Left ventricle myocardium inferior (tissue), 1 donor: Measurements from ENCODE around the gene CEP68. TPM values are rescaled to one million over a fixed set of nuclear protein-coding genes. Genes with fewer than 3 reads are reported as not detected.

Source experiments
- DNase-seq: peaks from one replicate; pipeline ENCODE4 v3.0.0-alpha.2; 2020
- H3K27ac ChIP-seq: fragments of 200-600 bp; replicated peaks from 2 replicates; pipeline ENCODE4 v1.8.0; 2021
- H3K27me3 ChIP-seq: fragments of 200-600 bp; 2 replicates; pipeline ENCODE4 v1.8.0; 2021; ENCODE audit warnings: low read depth
- H3K36me3 ChIP-seq: fragments of 200-600 bp; 2 replicates; pipeline ENCODE4 v1.8.0; 2021
- H3K4me1 ChIP-seq: fragments of 200-600 bp; 2 replicates; pipeline ENCODE4 v1.8.0; 2021
- H3K4me3 ChIP-seq: fragments of 200-600 bp; 2 replicates; pipeline ENCODE4 v1.8.0; 2021; ENCODE audit warnings: mild to moderate bottlenecking, moderate library complexity
- H3K9me3 ChIP-seq: fragments of 200-600 bp; replicated peaks from 2 replicates; pipeline ENCODE4 v1.8.0; 2021
- intact Hi-C: fragments of 100-400 bp; cut with micrococcal nuclease; formaldehyde crosslinking; loops from one replicate; pipeline ENCODE4 v1.11.0; 2022
- total RNA-seq: library from RNA; stranded (reverse); fragmentation: NEBNext Ultra II Directional; extraction: Animal tissue kit (Norgen Biotek cat#: 25700); gene quantifications from one replicate; pipeline ENCODE4 v1.2.1, GENCODE V29; 2021
- TF ChIP-seq, protein P1 (sequence below): fragments of 200-600 bp; IDR thresholded peaks from 2 replicates; pipeline ENCODE4 v1.8.0; 2021; ENCODE audit warnings: antibody characterized with exemption, mild to moderate bottlenecking, borderline replicate concordance
- donor health status: DM: no; HTN: yes; CAD: no; lungs with severe emphysema.

Gene CEP68
- total RNA-seq, 1 donor from 2014 or later: 20.2 TPM

DNA sequence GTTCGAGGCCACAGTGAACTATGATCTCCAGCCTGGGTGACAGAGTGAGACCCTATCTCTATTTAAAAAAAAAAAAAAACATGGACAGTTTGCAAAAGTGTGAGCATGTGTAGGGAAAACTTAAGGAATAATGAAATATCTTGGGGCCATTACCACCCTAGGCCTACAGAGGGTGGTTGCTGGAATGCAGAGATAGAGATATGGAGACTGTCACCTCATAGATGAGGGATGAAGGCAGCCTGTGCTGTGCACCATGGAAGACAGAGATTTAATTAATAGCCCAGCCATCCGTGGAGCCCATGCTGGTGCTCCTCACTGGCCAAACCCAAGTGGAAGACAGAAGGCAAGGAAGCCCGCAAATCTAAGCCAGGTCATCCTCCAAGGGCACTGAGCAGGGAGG is 16.6 kb upstream of the CEP68 start:
- intact Hi-C loops: loop anchor here (5.0 kb wide), 1 partner anchor 122 kb away; no protein-coding TSS in a partner anchor
- Histone ChIP-seq H3K4me1 (peaks cover 16% of the 10 kb centered on the region), H3K9me3 (peaks cover 9% of the 10 kb centered on the region), H3K36me3 (no peaks in the 10 kb centered on the region), H3K27me3 (no peaks in the 10 kb centered on the region), H3K4me3 (no peak overlapping the region), H3K27ac (no peak overlapping the region)
- TF ChIP-seq, protein P1, sequence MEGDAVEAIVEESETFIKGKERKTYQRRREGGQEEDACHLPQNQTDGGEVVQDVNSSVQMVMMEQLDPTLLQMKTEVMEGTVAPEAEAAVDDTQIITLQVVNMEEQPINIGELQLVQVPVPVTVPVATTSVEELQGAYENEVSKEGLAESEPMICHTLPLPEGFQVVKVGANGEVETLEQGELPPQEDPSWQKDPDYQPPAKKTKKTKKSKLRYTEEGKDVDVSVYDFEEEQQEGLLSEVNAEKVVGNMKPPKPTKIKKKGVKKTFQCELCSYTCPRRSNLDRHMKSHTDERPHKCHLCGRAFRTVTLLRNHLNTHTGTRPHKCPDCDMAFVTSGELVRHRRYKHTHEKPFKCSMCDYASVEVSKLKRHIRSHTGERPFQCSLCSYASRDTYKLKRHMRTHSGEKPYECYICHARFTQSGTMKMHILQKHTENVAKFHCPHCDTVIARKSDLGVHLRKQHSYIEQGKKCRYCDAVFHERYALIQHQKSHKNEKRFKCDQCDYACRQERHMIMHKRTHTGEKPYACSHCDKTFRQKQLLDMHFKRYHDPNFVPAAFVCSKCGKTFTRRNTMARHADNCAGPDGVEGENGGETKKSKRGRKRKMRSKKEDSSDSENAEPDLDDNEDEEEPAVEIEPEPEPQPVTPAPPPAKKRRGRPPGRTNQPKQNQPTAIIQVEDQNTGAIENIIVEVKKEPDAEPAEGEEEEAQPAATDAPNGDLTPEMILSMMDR: no peak
- DNase-seq: no peak

DNA sequence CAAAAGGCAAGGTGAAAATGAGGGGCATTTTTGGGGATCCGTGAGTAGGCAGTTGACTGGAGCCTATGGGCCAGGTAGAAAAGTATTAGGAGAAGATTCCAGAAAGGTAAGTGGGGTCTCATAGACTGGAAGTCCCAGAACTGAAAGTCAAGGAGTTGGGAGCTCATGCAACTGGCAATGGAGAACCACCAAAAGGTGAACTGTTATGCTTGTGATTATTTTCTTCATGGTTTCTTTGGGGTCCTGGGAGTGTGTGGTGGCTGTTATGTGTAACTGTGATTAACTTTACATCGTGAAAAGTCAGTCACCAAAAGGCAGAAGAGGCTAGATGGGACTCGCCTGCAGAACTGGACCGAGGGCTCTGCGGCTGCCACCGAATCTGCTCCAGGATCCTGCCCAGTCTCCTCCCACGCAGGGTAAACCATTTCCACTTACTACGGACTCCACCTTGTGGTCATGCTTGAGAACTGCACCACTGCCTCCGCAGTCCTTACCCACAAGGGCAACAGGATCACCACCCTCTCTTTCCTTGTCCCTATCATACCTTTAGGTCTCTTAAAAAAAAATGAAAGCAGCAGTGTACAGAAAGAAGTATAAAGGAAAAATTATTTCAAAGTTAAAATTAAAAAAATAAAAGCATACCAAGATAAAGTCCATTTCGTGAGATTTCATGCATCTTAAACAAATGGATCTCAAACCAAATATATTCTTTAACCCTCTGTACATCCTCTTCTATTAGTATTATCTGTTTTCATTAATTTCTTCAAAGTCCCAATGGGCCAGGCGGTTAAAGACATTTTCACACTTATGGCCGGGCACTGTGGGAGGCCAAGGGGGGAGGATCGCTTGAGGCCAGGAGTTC is 15.6 kb upstream of the CEP68 start:
- Histone ChIP-seq H3K27ac (no peak overlapping the region), H3K4me1 (peaks cover 16% of the 10 kb centered on the region), H3K4me3 (peak overlapping the region; percentile 43), H3K9me3 (peaks cover 11% of the 10 kb centered on the region), H3K36me3 (no peaks in the 10 kb centered on the region), H3K27me3 (no peaks in the 10 kb centered on the region)
- intact Hi-C loops: no loop called here
- DNase-seq: peak; percentile 82
- TF ChIP-seq, protein P1: peak; percentile 99

DNA sequence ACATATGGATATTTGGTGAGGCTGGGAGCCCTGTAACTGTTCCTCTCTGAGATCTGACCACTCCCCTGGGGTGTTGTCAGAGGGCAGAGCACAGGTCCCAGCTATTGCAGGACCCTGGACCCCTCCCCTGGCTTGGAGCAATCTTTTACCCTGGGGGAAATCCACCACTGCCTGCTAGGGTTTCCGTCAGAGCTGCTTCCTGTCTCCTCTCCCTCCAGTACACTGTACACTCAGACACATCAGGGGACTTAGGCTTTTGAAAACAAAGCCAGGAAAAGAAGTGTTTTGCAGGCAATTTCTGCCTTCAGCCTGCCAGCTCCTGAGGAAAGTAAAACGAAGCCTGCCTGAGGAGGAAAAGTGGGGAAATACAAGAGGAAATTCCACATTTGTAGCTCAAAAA is 13.2 kb upstream of the CEP68 start:
- intact Hi-C loops: no loop called here
- DNase-seq: no peak
- TF ChIP-seq, protein P1: no peak
- Histone ChIP-seq H3K4me1 (peaks cover 21% of the 10 kb centered on the region), H3K9me3 (peaks cover 11% of the 10 kb centered on the region), H3K4me3 (no peak overlapping the region), H3K36me3 (no peaks in the 10 kb centered on the region), H3K27me3 (no peaks in the 10 kb centered on the region), H3K27ac (peak overlapping the region; percentile 44)

DNA sequence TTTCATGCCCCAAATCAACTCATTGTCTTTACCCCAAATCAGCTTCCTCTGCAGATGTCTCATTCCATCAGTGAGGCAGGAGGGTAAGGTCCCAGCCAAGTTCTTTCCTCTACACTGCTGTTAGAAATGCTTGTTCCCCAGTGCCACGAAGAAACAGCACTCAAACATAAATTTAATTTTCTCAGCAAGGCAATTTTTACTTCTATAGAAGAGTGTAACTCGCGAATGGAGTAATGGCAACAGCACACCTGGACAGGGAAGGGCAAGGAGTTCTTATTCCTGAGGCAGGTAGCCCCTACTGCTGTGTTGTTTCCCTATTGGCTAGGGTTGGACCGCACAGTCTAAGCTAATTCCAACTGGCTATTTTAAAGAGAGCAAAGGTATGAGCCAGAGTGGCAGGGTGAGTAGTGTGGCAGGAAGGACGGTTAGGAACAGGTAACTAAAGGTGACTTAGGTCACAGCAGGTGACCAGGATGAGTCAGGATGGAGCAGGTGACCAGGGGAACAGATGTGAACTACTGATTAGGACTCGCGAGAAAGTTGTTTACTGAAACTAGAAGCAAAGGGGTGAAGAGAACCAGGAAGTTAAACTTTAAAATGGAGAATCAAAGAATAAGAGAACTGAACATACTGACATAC is 12.0 kb upstream of the CEP68 start:
- Histone ChIP-seq H3K27ac (peak overlapping the region; percentile 44), H3K36me3 (no peaks in the 10 kb centered on the region), H3K27me3 (no peaks in the 10 kb centered on the region), H3K4me1 (peaks cover 21% of the 10 kb centered on the region), H3K9me3 (peaks cover 11% of the 10 kb centered on the region), H3K4me3 (no peak overlapping the region)
- DNase-seq: no peak
- intact Hi-C loops: no loop called here
- TF ChIP-seq, protein P1: no peak

DNA sequence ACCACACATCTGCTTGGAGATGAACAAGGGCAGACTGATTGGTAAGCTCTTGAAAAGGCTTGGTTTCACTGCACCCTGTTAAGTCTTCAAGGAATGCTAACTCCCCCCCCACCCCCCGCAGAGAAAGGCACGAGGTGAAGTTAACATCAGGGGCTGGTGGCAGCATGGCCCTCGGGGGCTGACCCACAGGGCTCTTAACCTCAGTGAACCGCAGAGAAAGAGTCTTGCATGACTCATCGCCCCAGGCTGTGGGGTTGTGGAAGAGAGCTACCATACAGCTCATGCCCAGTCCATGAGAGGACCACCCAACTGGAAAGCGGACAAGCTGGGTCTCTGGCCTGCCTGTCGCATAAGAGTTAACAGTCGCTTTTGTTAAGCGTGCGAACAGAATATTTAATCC is 10.6 kb upstream of the CEP68 start:
- peaks cover 11% of the 10 kb centered on the region for H3K9me3 ChIP-seq
- intact Hi-C loops: no loop called here
- TF ChIP-seq, protein P1: no peak
- DNase-seq: no peak
- H3K4me1 ChIP-seq: peaks cover 17% of the 10 kb centered on the region
- H3K4me3 ChIP-seq: no peak overlapping the region
- no peaks in the 10 kb centered on the region for H3K36me3 ChIP-seq
- H3K27ac ChIP-seq: no peak overlapping the region
- no peaks in the 10 kb centered on the region for H3K27me3 ChIP-seq
